Chondrocyte (in vitro differentiated cells): ENCODE data around the gene NPAS3. TPM values are rescaled to one million over a fixed set of nuclear protein-coding genes. Genes with fewer than 3 reads are reported as not detected.

Experiments used
- DNase-seq: peaks from one replicate; pipeline ENCODE4 v3.0.0; 2021; ENCODE audit warnings: mixed read lengths, low spot score
- H3K27ac Mint-ChIP-seq: one replicate; pipeline ENCODE4 v1.8.0; 2021; ENCODE audit warnings: mild to moderate bottlenecking, moderate library complexity, mixed read lengths; ENCODE audit not compliant: unreplicated experiment
- H3K27me3 Mint-ChIP-seq: 2 replicates; pipeline ENCODE4 v1.8.0; 2021; ENCODE audit warnings: low read depth, mixed read lengths
- H3K36me3 Mint-ChIP-seq: 2 replicates; pipeline ENCODE4 v1.8.0; 2021; ENCODE audit warnings: low read depth, mixed read lengths
- H3K4me1 Mint-ChIP-seq: 2 replicates; pipeline ENCODE4 v1.8.0; 2021; ENCODE audit warnings: low read depth, mild to moderate bottlenecking, mixed read lengths
- H3K4me3 Mint-ChIP-seq: one replicate; pipeline ENCODE4 v1.8.0; 2021; ENCODE audit warnings: mild to moderate bottlenecking, moderate library complexity, mixed read lengths; ENCODE audit not compliant: unreplicated experiment
- H3K9me3 Mint-ChIP-seq: 2 replicates; pipeline ENCODE4 v1.8.0; 2021; ENCODE audit warnings: low read depth, mixed read lengths
- CTCF ChIP-seq: fragments of 200-600 bp; sonication (generic); IDR thresholded peaks from 2 replicates; pipeline ENCODE4 v1.5.0; 2021; ENCODE audit warnings: antibody characterized with exemption, mild to moderate bottlenecking, moderate library complexity
- total RNA-seq: library from RNA; stranded (reverse); gene quantifications from 3 replicates; pipeline ENCODE4 v1.2.1, GENCODE V29; 2021

The NPAS3 gene
- total RNA-seq, 1 donor from 2014 or later: 2.6 TPM

DNA sequence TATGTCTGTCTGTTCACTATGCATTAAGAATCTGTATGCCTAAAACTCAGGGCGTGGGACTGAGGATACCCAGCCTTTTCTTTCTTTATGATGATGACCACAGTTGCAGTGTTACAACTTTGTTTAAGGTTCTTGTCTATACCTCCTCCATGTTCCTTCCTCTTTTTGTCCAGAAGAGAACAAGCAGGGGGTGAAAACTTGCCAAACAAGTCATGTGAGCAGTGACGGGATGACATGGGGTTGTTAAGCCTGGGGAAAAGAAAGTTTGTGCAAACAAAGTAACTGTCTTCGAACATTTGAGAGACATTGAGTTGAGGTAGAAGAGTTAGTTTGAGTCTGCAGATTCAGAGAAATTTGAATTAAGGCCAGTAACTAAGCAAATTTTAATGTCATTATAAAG, 505.5 kb downstream of the NPAS3 start:
- Mint-ChIP-seq H3K27me3 (no peaks in the 10 kb centered on the region), H3K4me1 (no peaks in the 10 kb centered on the region), H3K36me3 (no peaks in the 10 kb centered on the region), H3K9me3 (no peaks in the 10 kb centered on the region), H3K4me3 (no peak overlapping the region), H3K27ac (no peak overlapping the region)
- DNase-seq: no peak
- no peak for TF ChIP-seq CTCF

DNA sequence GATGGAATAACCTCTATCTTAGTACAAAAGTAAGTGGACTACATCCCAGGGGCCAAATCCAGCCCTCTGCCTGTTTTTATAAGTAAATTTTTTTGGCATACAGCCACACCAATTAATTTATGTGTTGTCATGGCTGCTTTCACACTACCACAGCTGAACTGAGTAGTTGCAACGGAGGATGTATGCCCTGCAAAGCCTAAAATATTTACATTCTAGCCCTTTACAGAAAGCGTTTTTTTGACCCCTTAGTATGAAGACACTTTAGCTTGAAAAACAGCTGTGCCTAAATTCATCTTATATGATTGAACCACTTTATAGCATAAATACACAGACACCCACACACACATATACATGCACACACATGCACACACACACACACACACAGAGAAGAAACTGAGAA, 510.6 kb downstream of the NPAS3 start:
- no peak for TF ChIP-seq CTCF
- DNase-seq: no peak
- no peaks in the 10 kb centered on the region for H3K27me3 Mint-ChIP-seq
- H3K27ac Mint-ChIP-seq: no peak overlapping the region
- H3K4me1 Mint-ChIP-seq: peaks cover 6% of the 10 kb centered on the region
- no peaks in the 10 kb centered on the region for H3K36me3 Mint-ChIP-seq
- H3K9me3 Mint-ChIP-seq: no peaks in the 10 kb centered on the region
- no peak overlapping the region for H3K4me3 Mint-ChIP-seq

- Mint-ChIP-seq H3K4me3 (no peak overlapping the region), H3K9me3 (no peaks in the 10 kb centered on the region), H3K36me3 (no peaks in the 10 kb centered on the region), H3K27ac (no peak overlapping the region), H3K27me3 (no peaks in the 10 kb centered on the region), H3K4me1 (peaks cover 6% of the 10 kb centered on the region)
- no peak for TF ChIP-seq CTCF
- DNase-seq: no peak
Measured at GRCh38 chr14:33449703-33450395, 511.2 kb downstream of the NPAS3 start.

- H3K9me3 Mint-ChIP-seq: no peaks in the 10 kb centered on the region
- peaks cover 6% of the 10 kb centered on the region for H3K4me1 Mint-ChIP-seq
- no peaks in the 10 kb centered on the region for H3K27me3 Mint-ChIP-seq
- DNase-seq: no peak
- TF ChIP-seq CTCF: no peak
- H3K36me3 Mint-ChIP-seq: no peaks in the 10 kb centered on the region
- no peak overlapping the region for H3K27ac Mint-ChIP-seq
- no peak overlapping the region for H3K4me3 Mint-ChIP-seq
Measured at GRCh38 chr14:33450416-33450815, 511.7 kb downstream of the NPAS3 start.

DNA sequence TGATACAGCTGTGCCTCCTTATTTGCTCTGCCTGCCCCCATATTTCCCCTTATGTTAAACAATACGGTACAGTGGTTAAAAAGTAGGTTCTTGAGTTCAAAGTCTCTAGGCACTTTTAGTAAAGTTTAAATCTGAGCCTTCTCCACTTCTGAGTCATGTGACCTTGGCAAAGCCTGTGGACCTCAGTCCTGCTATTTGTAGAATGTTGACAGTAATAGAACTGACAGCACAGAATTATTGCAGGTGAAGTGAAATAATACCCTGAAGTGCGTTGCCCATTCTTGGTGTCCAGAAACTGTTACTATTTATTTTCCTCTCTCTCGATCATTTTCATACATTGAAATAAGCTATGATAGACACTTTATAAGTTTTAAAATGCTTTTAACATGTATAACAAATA, 512.5 kb downstream of the NPAS3 start:
- DNase-seq: no peak
- no peak for TF ChIP-seq CTCF
- no peak overlapping the region for H3K27ac Mint-ChIP-seq
- H3K4me3 Mint-ChIP-seq: no peak overlapping the region
- H3K9me3 Mint-ChIP-seq: no peaks in the 10 kb centered on the region
- peaks cover 6% of the 10 kb centered on the region for H3K4me1 Mint-ChIP-seq
- no peaks in the 10 kb centered on the region for H3K36me3 Mint-ChIP-seq
- no peaks in the 10 kb centered on the region for H3K27me3 Mint-ChIP-seq
